ENCODE results near the gene C2CD2L. TPM values are rescaled to one million over a fixed set of nuclear protein-coding genes. Genes with fewer than 3 reads are reported as not detected.
A peak's percentile ranks its signal among the peaks of the same experiment; 100 is the strongest.

C2CD2L gene
- total and polyA plus RNA-seq, 10 of the 15 experiments (the other 5 are each of a cell fraction or from before 2014, with no cell fraction given) = 0.21 to 9.6 (median 5.1) TPM

- Histone ChIP-seq H3K4me3 (peak within 1 kb of the TSS; percentile 97), H3K27ac (ENCODE audit: control insufficient read depth, insufficient read depth) (peak within 1 kb of the TSS; percentile 96), H3K27me3 (replicated peaks in 1 of 2; ENCODE audit: control insufficient read depth in 2 of 2, insufficient read depth in 2 of 2, low read length in 1 of 2) (no peaks in the 10 kb centered on the region), H4K20me1 (ENCODE audit: control insufficient read depth, insufficient read depth) (no peaks in the 10 kb centered on the region), H3K4me2 (ENCODE audit: control insufficient read depth, insufficient read depth) (peak within 1 kb of the TSS; percentile 90), H3K9me3 (replicated peaks; ENCODE audit: control insufficient read depth, insufficient read depth, low read length) (no peaks in the 10 kb centered on the region), H3K9ac (ENCODE audit: control insufficient read depth, insufficient read depth, low read length) (peak within 1 kb of the TSS; percentile 87), H2AFZ (ENCODE audit: control insufficient read depth, low read depth, low read length) (peak within 1 kb of the TSS; percentile 96), H3K4me1 (ENCODE audit: control insufficient read depth, insufficient read depth, low read length) (peaks cover 27% of the 10 kb centered on the region), H3K36me3 (ENCODE audit: control insufficient read depth in 2 of 2, insufficient read depth in 2 of 2, low read length in 1 of 2) (peaks cover 4 to 7% of the 10 kb centered on the region in 2 experiments; a peak in 3 of 4 replicates), H3K79me2 (ENCODE audit: control insufficient read depth, insufficient read depth, low read length) (peaks cover 27% of the 10 kb centered on the region)
- in situ Hi-C loops (cut with MboI) = no loop called here
- WGBS (ENCODE audit: insufficient coverage, insufficient replicate concordance, low lambda C conversion rate, missing lambda C conversion rate) = 1% methylated on average over 32 of the region's 32 CpGs
- peak; percentile 92 for DNase-seq (ENCODE audit: low read depth, low spot score)
- BruUV-seq (replicated peaks) = no TSS peak
- RAD21 ChIA-PET (ENCODE audit: unreplicated experiment) = interaction anchor here (0.6 to 1.7 kb wide), 12 partner anchors 16 to 286 kb away, joined by 3 to 22 read pairs (median 4); partner anchors contain the start of genes CBL, HINFP, HMBS and VPS11
- POLR2A ChIA-PET = interaction anchor here (0.6 to 2.4 kb wide), 14 partner anchors 8 to 237 kb away, joined by 3 to 25 read pairs (median 4); partner anchors contain the start of genes HINFP, HMBS, MCAM and VPS11
- CTCF ChIA-PET = interaction anchor here (0.7 to 2.2 kb wide), 14 partner anchors 8 to 236 kb away, joined by 3 to 10 read pairs (median 3); partner anchors contain the start of genes CBL, HINFP and VPS11
- peak; percentile 91 for ATAC-seq
- FAIRE-seq = peak; percentile 90
- intact Hi-C loops (cut with micrococcal nuclease; ENCODE audit: unreplicated experiment) = loop anchor here (5.0 kb wide), 2 partner anchors 85 to 175 kb away; partner anchors contain the start of genes BCL9L, RPS25 and TRAPPC4
- SMC1A ChIA-PET (ENCODE audit: uncharacterized antibody, unreplicated experiment) = interaction anchor here (0.7 to 1.8 kb wide), 8 partner anchors 10 to 650 kb away, joined by 3 to 17 read pairs (median 4); partner anchors contain the start of genes HINFP, HMBS, NLRX1 and RPS25
- peak; percentile 93; the same call in 1 of the 2 replicates for TF ChIP-seq WRNIP1 (IDR thresholded peaks at IDR 0.05; ENCODE audit: borderline replicate concordance, low read depth, low read length)
- TF ChIP-seq HDAC2 (IDR thresholded peaks at IDR 0.05) = no peak
- TF ChIP-seq MTA3 (IDR thresholded peaks at IDR 0.05; ENCODE audit: borderline replicate concordance, low read length) = no peak
- TF ChIP-seq POU2F2 (IDR thresholded peaks at IDR 0.05; ENCODE audit: borderline replicate concordance, low read depth, low read length) = no peak
- no peak for TF ChIP-seq RAD21 (IDR thresholded peaks at IDR 0.05; ENCODE audit: insufficient read depth, low read depth, low read length)
- TF ChIP-seq, protein P1, sequence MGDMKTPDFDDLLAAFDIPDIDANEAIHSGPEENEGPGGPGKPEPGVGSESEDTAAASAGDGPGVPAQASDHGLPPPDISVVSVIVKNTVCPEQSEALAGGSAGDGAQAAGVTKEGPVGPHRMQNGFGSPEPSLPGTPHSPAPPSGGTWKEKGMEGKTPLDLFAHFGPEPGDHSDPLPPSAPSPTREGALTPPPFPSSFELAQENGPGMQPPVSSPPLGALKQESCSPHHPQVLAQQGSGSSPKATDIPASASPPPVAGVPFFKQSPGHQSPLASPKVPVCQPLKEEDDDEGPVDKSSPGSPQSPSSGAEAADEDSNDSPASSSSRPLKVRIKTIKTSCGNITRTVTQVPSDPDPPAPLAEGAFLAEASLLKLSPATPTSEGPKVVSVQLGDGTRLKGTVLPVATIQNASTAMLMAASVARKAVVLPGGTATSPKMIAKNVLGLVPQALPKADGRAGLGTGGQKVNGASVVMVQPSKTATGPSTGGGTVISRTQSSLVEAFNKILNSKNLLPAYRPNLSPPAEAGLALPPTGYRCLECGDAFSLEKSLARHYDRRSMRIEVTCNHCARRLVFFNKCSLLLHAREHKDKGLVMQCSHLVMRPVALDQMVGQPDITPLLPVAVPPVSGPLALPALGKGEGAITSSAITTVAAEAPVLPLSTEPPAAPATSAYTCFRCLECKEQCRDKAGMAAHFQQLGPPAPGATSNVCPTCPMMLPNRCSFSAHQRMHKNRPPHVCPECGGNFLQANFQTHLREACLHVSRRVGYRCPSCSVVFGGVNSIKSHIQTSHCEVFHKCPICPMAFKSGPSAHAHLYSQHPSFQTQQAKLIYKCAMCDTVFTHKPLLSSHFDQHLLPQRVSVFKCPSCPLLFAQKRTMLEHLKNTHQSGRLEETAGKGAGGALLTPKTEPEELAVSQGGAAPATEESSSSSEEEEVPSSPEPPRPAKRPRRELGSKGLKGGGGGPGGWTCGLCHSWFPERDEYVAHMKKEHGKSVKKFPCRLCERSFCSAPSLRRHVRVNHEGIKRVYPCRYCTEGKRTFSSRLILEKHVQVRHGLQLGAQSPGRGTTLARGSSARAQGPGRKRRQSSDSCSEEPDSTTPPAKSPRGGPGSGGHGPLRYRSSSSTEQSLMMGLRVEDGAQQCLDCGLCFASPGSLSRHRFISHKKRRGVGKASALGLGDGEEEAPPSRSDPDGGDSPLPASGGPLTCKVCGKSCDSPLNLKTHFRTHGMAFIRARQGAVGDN (IDR thresholded peaks at IDR 0.05) = no peak
- TF ChIP-seq NRF1 (conservative IDR thresholded peaks at IDR 0.05; ENCODE audit: low read depth, low read length) = no peak
- no peak for TF ChIP-seq CBX3 (IDR thresholded peaks at IDR 0.05; ENCODE audit: borderline replicate concordance, low read depth)
- TF ChIP-seq, protein P2, sequence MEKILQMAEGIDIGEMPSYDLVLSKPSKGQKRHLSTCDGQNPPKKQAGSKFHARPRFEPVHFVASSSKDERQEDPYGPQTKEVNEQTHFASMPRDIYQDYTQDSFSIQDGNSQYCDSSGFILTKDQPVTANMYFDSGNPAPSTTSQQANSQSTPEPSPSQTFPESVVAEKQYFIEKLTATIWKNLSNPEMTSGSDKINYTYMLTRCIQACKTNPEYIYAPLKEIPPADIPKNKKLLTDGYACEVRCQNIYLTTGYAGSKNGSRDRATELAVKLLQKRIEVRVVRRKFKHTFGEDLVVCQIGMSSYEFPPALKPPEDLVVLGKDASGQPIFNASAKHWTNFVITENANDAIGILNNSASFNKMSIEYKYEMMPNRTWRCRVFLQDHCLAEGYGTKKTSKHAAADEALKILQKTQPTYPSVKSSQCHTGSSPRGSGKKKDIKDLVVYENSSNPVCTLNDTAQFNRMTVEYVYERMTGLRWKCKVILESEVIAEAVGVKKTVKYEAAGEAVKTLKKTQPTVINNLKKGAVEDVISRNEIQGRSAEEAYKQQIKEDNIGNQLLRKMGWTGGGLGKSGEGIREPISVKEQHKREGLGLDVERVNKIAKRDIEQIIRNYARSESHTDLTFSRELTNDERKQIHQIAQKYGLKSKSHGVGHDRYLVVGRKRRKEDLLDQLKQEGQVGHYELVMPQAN (conservative IDR thresholded peaks at IDR 0.05) = peak; percentile 36
- TF ChIP-seq, protein P3, sequence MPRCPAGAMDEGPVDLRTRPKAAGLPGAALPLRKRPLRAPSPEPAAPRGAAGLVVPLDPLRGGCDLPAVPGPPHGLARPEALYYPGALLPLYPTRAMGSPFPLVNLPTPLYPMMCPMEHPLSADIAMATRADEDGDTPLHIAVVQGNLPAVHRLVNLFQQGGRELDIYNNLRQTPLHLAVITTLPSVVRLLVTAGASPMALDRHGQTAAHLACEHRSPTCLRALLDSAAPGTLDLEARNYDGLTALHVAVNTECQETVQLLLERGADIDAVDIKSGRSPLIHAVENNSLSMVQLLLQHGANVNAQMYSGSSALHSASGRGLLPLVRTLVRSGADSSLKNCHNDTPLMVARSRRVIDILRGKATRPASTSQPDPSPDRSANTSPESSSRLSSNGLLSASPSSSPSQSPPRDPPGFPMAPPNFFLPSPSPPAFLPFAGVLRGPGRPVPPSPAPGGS (IDR thresholded peaks at IDR 0.05; ENCODE audit: borderline replicate concordance, insufficient read depth, low read depth, low read length, poor library complexity, severe bottlenecking) = no peak
Measured at GRCh38 chr11:119101759-119102423, 5.3 kb upstream of the C2CD2L start, which contains the start of gene DPAGT1. Gene DPAGT1, minus strand, starts transcription at chr11:119101853. Its CDS starts 198 bp downstream, at chr11:119101655.
